HCT116 (cell line): ENCODE results near the gene KRT13.

ENCODE experiments used
- CTCF ChIP-seq, 3 experiments: fragments of 200-600 bp in 1 of 3; sonication (generic) in 1 of 3; IDR thresholded peaks in 2 of 3; conservative IDR thresholded peaks in 1 of 3; 2 replicates each; pipeline ENCODE4 v1.5.1; 2012 to 2017; ENCODE audit warnings: low read depth in 2 of 3, low read length in 2 of 3, antibody characterized with exemption in 1 of 3, borderline replicate concordance in 1 of 3, control low read depth in 1 of 3, mild to moderate bottlenecking in 1 of 3, mixed read lengths in 1 of 3, mixed run types in 1 of 3, moderate library complexity in 1 of 3; ENCODE audit not compliant: insufficient read depth in 1 of 3
- EZH2phosphoT487 ChIP-seq: fragments of 200-600 bp; IDR thresholded peaks from 2 replicates; pipeline ENCODE4 v1.6.1; 2018; ENCODE audit warnings: antibody characterized with exemption, borderline replicate concordance
- REST ChIP-seq: IDR thresholded peaks from 2 replicates; pipeline ENCODE4 v1.6.1; 2012; ENCODE audit warnings: low read depth
- ZNF274 ChIP-seq: fragments of 200-500 bp; sonication (Bioruptor generic); IDR thresholded peaks from 2 replicates; pipeline ENCODE4 v1.6.1; 2014; ENCODE audit warnings: mild to moderate bottlenecking, low read depth, low read length, inconsistent platforms

GRCh38 chr17:41483991-41484826 lies 21.2 kb downstream of the KRT13 start:
- TF ChIP-seq EZH2phosphoT487 (no peak), CTCF (IDR thresholded peaks at IDR 0.05 in 2 of 3, conservative IDR thresholded peaks at IDR 0.05 in 1 of 3; ENCODE audit: borderline replicate concordance in 1 of 3, insufficient read depth in 1 of 3, low read depth in 2 of 3, low read length in 2 of 3) (no peak), REST (no peak), ZNF274 (no peak)
